T-helper 17 cell (primary cell): ENCODE data around the gene CCDC85A. TPM values are rescaled to one million over a fixed set of nuclear protein-coding genes. Genes with fewer than 3 reads are reported as not detected.

Experiments used
- ATAC-seq: fragments of 150-1000 bp; cut with Tn5 transposase; 2 replicates; pipeline ENCODE4 v1.10.0; 2021; ENCODE audit warnings: mild to moderate bottlenecking, moderate library complexity
- DNase-seq, 3 donors: peaks; one replicate each; pipeline versions ENCODE4 v3.0.0 to v3.0.0-alpha.2; 2020 to 2021
- H3K9me3 ChIP-seq: one replicate; pipeline ENCODE4 v1.7.0; 2013; ENCODE audit warnings: low read length, mild to moderate bottlenecking; ENCODE audit not compliant: control insufficient read depth, poor library complexity, severe bottlenecking
- H3K27ac Mint-ChIP-seq: one replicate; pipeline ENCODE4 v1.8.0; 2022; ENCODE audit warnings: mild to moderate bottlenecking, moderate library complexity, mixed read lengths
- H3K27me3 Mint-ChIP-seq: one replicate; pipeline ENCODE4 v1.8.0; 2022; ENCODE audit warnings: mixed read lengths
- H3K36me3 Mint-ChIP-seq: one replicate; pipeline ENCODE4 v1.8.0; 2022; ENCODE audit warnings: low read depth, mixed read lengths
- H3K4me1 Mint-ChIP-seq: one replicate; pipeline ENCODE4 v1.8.0; 2022; ENCODE audit warnings: mild to moderate bottlenecking, mixed read lengths
- H3K4me3 Mint-ChIP-seq: one replicate; pipeline ENCODE4 v1.8.0; 2022; ENCODE audit warnings: mild to moderate bottlenecking, moderate library complexity, mixed read lengths
- total RNA-seq, 4 donors: library from RNA in 2 of 4; stranded (reverse) in 2 of 4; gene quantifications; one replicate each; pipeline ENCODE4 v1.2.3 and lab custom pipeline; 2022 to 2026

CCDC85A gene
- total RNA-seq, 2 donors from 2014 or later: not detected

GRCh38 chr2:56309626-56310170 lies 125.9 kb downstream of the CCDC85A start:
- no peaks in the 10 kb centered on the region for H3K4me1 Mint-ChIP-seq
- H3K36me3 Mint-ChIP-seq: no peaks in the 10 kb centered on the region
- no peak overlapping the region for H3K27ac Mint-ChIP-seq
- no peak overlapping the region for H3K4me3 Mint-ChIP-seq
- ATAC-seq (no peak), DNase-seq (no peak)
- H3K27me3 Mint-ChIP-seq: no peaks in the 10 kb centered on the region
- no peaks in the 10 kb centered on the region for H3K9me3 ChIP-seq

DNA sequence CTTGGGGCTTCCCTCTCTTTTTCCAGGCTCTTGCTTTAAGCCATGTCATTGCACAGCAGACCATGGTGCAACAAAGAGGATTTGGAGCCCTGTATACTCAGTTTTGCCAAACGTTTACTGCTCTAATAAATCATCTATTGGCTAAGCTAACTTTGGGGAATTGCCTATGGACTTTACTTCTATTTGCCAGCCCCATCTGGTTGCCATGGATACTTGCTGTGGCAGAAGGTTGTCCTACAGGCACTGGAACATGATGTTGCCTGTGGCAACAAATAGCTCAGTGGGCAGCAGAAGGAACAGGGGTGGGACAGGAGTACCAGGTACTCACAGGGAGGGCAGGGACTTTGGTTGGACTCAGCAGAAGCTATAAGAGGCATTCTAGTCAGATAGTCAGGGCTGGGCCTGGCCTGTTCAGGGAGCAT lies 129.7 kb downstream of the CCDC85A start:
- H3K27ac Mint-ChIP-seq: no peak overlapping the region
- H3K27me3 Mint-ChIP-seq: no peaks in the 10 kb centered on the region
- H3K36me3 Mint-ChIP-seq: no peaks in the 10 kb centered on the region
- DNase-seq (no peak), ATAC-seq (no peak)
- no peaks in the 10 kb centered on the region for H3K9me3 ChIP-seq
- H3K4me1 Mint-ChIP-seq: no peaks in the 10 kb centered on the region
- H3K4me3 Mint-ChIP-seq: no peak overlapping the region

- DNase-seq (no peak), ATAC-seq (no peak)
- no peaks in the 10 kb centered on the region for H3K36me3 Mint-ChIP-seq
- H3K4me3 Mint-ChIP-seq: no peak overlapping the region
- no peaks in the 10 kb centered on the region for H3K4me1 Mint-ChIP-seq
- no peaks in the 10 kb centered on the region for H3K9me3 ChIP-seq
- H3K27ac Mint-ChIP-seq: no peak overlapping the region
- H3K27me3 Mint-ChIP-seq: no peaks in the 10 kb centered on the region
Measured at GRCh38 chr2:56314371-56314770, 130.6 kb downstream of the CCDC85A start.

DNA sequence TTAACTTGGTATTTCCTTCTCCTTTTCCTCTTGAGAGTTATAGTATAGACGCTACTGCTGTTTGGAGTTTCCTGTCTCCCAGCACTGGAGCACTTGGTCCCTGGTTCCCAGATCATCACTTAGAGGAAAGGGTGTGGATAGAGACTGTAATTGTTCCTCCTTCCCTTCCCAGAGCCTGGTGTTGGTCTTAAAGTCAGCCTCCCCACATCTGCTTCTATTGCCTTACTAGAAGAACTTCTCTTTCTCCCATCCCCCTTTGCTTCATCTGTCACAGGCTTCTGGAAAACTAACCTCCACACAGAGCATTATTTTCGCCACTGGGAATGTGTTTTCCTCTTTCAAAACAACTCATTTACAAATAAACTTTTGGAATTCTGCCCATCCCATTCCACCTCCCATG lies 131.0 kb downstream of the CCDC85A start:
- H3K27me3 Mint-ChIP-seq: no peaks in the 10 kb centered on the region
- H3K36me3 Mint-ChIP-seq: no peaks in the 10 kb centered on the region
- no peak overlapping the region for H3K4me3 Mint-ChIP-seq
- DNase-seq: no peak
- no peaks in the 10 kb centered on the region for H3K9me3 ChIP-seq
- no peak overlapping the region for H3K27ac Mint-ChIP-seq
- ATAC-seq: no peak
- no peaks in the 10 kb centered on the region for H3K4me1 Mint-ChIP-seq

DNA sequence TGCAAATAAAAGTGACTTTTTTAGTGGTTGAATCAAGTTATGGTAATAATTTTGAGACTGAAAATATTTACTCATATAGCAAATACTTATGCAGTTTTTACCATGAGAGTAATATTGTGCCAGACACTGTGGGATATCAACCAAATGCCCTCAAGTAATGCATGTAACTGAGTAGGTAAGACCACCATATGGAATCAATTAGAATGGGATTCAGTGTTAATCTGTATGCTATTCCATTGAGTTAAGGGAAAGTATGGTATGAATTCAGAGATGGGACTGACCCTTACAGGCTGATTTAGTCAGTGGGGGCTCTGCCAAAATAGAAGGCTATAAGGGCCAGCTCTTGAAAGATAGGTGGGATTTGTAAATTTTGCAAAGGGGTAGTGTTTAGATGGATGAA lies 131.6 kb downstream of the CCDC85A start:
- H3K27me3 Mint-ChIP-seq: no peaks in the 10 kb centered on the region
- no peaks in the 10 kb centered on the region for H3K9me3 ChIP-seq
- no peaks in the 10 kb centered on the region for H3K36me3 Mint-ChIP-seq
- H3K4me3 Mint-ChIP-seq: no peak overlapping the region
- no peak overlapping the region for H3K27ac Mint-ChIP-seq
- DNase-seq (no peak), ATAC-seq (no peak)
- no peaks in the 10 kb centered on the region for H3K4me1 Mint-ChIP-seq

GRCh38 chr2:56316011-56316410 lies 132.2 kb downstream of the CCDC85A start:
- DNase-seq: no peak
- H3K9me3 ChIP-seq: no peaks in the 10 kb centered on the region
- no peak for ATAC-seq
- H3K4me3 Mint-ChIP-seq: no peak overlapping the region
- no peaks in the 10 kb centered on the region for H3K27me3 Mint-ChIP-seq
- H3K27ac Mint-ChIP-seq: no peak overlapping the region
- H3K36me3 Mint-ChIP-seq: no peaks in the 10 kb centered on the region
- H3K4me1 Mint-ChIP-seq: no peaks in the 10 kb centered on the region

GRCh38 chr2:56318147-56318546 lies 134.4 kb downstream of the CCDC85A start:
- Mint-ChIP-seq H3K4me1 (no peaks in the 10 kb centered on the region), H3K4me3 (no peak overlapping the region), H3K36me3 (no peaks in the 10 kb centered on the region), H3K27me3 (no peaks in the 10 kb centered on the region), H3K27ac (no peak overlapping the region)
- ATAC-seq (no peak), DNase-seq (no peak)
- no peaks in the 10 kb centered on the region for H3K9me3 ChIP-seq

GRCh38 chr2:56325661-56326345 lies 142.0 kb downstream of the CCDC85A start:
- ATAC-seq: no peak

DNA sequence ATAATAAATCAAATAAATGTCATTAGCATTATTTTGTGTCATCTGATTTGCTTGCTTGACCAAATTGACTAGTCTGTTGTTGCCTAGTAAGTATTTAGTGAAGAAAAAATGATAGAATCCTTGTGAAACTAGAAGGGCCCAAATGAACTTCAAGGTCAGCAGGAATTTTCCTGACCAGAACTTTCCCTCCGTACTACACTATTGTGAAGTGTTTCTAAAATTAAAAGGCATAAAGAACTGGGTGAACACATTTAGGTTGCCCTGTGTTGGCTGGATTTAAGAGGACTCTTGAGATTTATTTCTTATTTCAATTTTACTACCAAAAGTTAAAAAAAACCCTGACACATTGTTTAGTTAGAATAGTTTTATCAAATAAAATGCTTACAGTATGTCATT lies 142.6 kb downstream of the CCDC85A start:
- H3K9me3 ChIP-seq: no peaks in the 10 kb centered on the region
- ATAC-seq: no peak
- DNase-seq: no peak
- Mint-ChIP-seq H3K4me3 (no peak overlapping the region), H3K27ac (no peak overlapping the region), H3K36me3 (no peaks in the 10 kb centered on the region), H3K27me3 (no peaks in the 10 kb centered on the region), H3K4me1 (no peaks in the 10 kb centered on the region)

More at GRCh38 chr2:56325661-56326345, 142.0 kb downstream of the CCDC85A start:
- Mint-ChIP-seq H3K4me3 (no peak overlapping the region), H3K4me1 (no peaks in the 10 kb centered on the region), H3K27ac (no peak overlapping the region), H3K36me3 (no peaks in the 10 kb centered on the region), H3K27me3 (no peaks in the 10 kb centered on the region)
- no peaks in the 10 kb centered on the region for H3K9me3 ChIP-seq
- no peak for DNase-seq

DNA sequence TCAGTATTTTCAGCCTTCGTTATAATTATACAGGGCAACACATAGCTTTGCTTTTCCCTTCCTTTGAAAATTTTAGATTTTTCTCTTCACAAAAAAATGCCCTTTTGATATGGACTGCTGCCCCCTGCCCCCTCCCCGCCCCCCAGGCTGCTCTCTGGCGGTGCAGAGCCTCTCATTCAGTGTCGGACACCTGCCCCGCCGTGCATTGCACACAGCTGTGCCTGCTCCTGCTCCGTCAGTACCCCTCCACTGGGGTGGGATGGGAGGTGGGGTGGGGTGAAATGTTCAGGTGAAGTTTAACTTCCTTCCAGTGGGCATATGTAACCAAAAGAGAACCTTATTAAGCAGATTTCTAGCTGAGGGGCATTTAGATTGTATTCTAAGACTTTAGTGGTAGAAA lies 148.0 kb downstream of the CCDC85A start:
- no peaks in the 10 kb centered on the region for H3K9me3 ChIP-seq
- no peaks in the 10 kb centered on the region for H3K36me3 Mint-ChIP-seq
- no peaks in the 10 kb centered on the region for H3K4me1 Mint-ChIP-seq
- no peaks in the 10 kb centered on the region for H3K27me3 Mint-ChIP-seq
- DNase-seq (no peak), ATAC-seq (no peak)
- H3K27ac Mint-ChIP-seq: no peak overlapping the region
- no peak overlapping the region for H3K4me3 Mint-ChIP-seq

- Mint-ChIP-seq H3K4me3 (no peak overlapping the region), H3K27ac (no peak overlapping the region), H3K36me3 (no peaks in the 10 kb centered on the region), H3K27me3 (no peaks in the 10 kb centered on the region), H3K4me1 (no peaks in the 10 kb centered on the region)
- no peak for DNase-seq
- H3K9me3 ChIP-seq: no peaks in the 10 kb centered on the region
- no peak for ATAC-seq
Measured at GRCh38 chr2:56333812-56334485, 150.2 kb downstream of the CCDC85A start.

GRCh38 chr2:56334622-56335021 lies 150.8 kb downstream of the CCDC85A start:
- no peak for ATAC-seq
- no peaks in the 10 kb centered on the region for H3K9me3 ChIP-seq
- no peaks in the 10 kb centered on the region for H3K27me3 Mint-ChIP-seq
- H3K4me3 Mint-ChIP-seq: no peak overlapping the region
- no peak for DNase-seq
- H3K4me1 Mint-ChIP-seq: no peaks in the 10 kb centered on the region
- no peaks in the 10 kb centered on the region for H3K36me3 Mint-ChIP-seq
- no peak overlapping the region for H3K27ac Mint-ChIP-seq

DNA sequence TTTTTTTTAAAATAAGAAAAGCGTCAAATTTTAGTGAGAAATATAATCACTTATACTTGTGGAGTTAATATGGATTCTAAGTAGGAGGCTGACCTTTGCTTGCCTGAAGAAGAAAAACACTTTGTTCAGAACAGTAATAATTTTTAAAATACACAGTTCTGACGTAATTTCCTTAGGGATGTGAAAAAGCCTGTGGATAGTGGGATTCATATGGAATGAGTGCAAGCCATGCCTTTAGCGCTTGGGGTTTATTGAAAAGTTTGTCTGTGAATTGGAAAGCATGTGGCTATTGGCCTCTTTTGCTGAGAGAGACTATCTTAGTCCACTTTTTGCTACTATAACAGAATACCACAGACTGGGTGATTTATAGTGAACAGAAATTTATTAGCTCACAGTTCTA lies 151.3 kb downstream of the CCDC85A start:
- Mint-ChIP-seq H3K4me1 (no peaks in the 10 kb centered on the region), H3K36me3 (no peaks in the 10 kb centered on the region), H3K27ac (no peak overlapping the region), H3K27me3 (no peaks in the 10 kb centered on the region), H3K4me3 (no peak overlapping the region)
- DNase-seq: no peak
- ATAC-seq: no peak
- no peaks in the 10 kb centered on the region for H3K9me3 ChIP-seq

GRCh38 chr2:56337342-56337741 lies 153.6 kb downstream of the CCDC85A start:
- Mint-ChIP-seq H3K27me3 (no peaks in the 10 kb centered on the region), H3K36me3 (no peaks in the 10 kb centered on the region), H3K27ac (no peak overlapping the region), H3K4me1 (no peaks in the 10 kb centered on the region), H3K4me3 (no peak overlapping the region)
- DNase-seq (no peak), ATAC-seq (no peak)
- no peaks in the 10 kb centered on the region for H3K9me3 ChIP-seq
